ENCODE data around the gene NXN. TPM values are rescaled to one million over a fixed set of nuclear protein-coding genes. Genes with fewer than 3 reads are reported as not detected.

NXN gene
- total RNA-seq, 1 donor from 2014 or later: 67.3 TPM

DNA sequence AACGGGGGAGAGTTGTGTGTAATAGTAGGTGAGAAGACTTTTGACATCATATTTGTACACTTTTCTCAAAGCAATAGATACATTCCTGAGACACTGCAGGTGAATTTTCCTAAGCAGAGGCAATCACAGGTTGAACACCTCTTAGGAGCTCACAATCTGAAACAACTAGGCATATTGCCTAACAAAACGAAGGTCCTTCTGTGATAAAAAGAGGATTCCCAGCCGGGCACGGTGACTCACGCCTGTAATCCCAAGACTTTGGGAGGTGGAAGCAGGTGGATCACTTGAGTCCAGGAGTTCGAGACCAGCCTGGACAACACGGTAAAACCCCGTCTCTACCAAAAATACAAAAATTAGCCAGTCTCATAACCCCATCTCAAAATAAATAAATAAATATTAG, 17.4 kb downstream of the NXN start:
- TF ChIP-seq, protein P1, sequence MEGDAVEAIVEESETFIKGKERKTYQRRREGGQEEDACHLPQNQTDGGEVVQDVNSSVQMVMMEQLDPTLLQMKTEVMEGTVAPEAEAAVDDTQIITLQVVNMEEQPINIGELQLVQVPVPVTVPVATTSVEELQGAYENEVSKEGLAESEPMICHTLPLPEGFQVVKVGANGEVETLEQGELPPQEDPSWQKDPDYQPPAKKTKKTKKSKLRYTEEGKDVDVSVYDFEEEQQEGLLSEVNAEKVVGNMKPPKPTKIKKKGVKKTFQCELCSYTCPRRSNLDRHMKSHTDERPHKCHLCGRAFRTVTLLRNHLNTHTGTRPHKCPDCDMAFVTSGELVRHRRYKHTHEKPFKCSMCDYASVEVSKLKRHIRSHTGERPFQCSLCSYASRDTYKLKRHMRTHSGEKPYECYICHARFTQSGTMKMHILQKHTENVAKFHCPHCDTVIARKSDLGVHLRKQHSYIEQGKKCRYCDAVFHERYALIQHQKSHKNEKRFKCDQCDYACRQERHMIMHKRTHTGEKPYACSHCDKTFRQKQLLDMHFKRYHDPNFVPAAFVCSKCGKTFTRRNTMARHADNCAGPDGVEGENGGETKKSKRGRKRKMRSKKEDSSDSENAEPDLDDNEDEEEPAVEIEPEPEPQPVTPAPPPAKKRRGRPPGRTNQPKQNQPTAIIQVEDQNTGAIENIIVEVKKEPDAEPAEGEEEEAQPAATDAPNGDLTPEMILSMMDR (IDR thresholded peaks at IDR 0.05): no peak
- no peak for DNase-seq (ENCODE audit: low spot score in 2 of 2)
- no peak overlapping the region for H3K27ac ChIP-seq
- no peaks in the 10 kb centered on the region for H3K36me3 ChIP-seq
- H3K4me1 ChIP-seq: no peaks in the 10 kb centered on the region
- H3K27me3 ChIP-seq: no peaks in the 10 kb centered on the region
- no peaks in the 10 kb centered on the region for H3K9me3 ChIP-seq
- no peak overlapping the region for H3K4me3 ChIP-seq
- intact Hi-C loops (cut with DNase I): no loop called here

DNA sequence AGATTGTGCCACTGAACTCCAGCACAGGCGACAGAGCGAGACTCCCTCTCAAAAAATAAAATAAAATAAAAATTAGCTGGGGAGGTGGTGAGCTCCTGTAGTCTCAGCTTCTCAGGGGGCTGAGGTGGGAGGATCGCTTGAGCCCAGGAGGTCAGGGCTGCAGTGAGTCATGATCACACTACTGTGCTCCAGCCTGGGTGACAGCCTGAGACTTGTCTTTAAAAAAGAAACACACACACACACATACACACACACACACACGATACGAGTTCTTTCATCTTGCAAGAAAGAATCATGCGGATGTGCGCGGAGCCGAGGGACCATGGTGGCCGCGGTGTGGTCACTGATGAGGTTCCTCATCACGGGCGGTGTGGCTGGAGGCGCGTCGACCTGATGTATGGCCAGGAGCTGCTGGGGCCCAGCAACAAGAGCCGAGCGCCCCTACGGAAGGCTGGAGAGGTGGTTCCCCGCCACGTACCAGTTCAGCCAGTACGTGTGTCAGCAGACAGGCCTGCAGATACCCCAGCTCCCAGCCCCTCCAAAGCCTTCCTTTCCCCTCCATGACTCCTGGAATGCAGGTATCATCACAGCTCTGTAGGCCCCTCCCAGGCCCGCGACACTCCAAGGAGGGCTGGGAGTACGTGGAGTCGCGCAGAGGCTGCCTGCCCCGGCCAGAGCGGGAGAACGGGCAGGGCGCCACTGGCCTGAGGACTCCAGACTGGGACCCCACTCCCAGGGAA, 20.7 kb downstream of the NXN start:
- TF ChIP-seq, protein P1 (IDR thresholded peaks at IDR 0.05): no peak
- Histone ChIP-seq H3K4me1 (no peaks in the 10 kb centered on the region), H3K4me3 (no peak overlapping the region), H3K27me3 (no peaks in the 10 kb centered on the region), H3K36me3 (no peaks in the 10 kb centered on the region), H3K27ac (no peak overlapping the region), H3K9me3 (no peaks in the 10 kb centered on the region)
- no peak for DNase-seq (ENCODE audit: low spot score in 2 of 2)
- intact Hi-C loops (cut with DNase I): no loop called here

DNA sequence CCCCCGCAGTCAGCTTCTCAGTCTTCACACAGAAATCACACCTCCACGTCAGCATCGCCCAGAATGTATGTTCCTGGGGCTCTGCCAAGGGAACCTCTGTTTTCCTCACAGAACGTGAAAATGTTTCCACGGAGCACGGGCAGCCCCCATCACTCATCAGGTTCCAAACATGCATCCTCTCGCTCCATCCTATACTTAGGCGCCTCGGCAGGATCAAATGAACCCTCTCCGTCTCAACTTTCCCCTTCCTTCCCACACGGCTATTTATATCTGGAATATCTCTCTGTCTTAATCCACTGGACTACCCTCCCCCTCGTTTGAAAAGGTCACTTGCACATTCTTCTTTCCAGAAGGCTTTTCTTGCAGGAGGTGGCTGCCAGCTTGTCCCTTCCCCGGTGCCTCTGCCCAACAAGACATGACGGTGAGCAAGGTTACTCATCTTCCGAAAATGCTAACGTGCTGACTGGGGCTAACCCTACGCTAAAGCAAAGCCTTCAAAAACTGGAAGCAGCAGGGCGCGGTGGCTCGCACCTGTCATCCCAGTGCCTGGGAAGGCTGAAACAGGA, 21.6 kb downstream of the NXN start:
- H3K27me3 ChIP-seq: no peaks in the 10 kb centered on the region
- intact Hi-C loops (cut with DNase I): no loop called here
- no peak overlapping the region for H3K4me3 ChIP-seq
- H3K27ac ChIP-seq: no peak overlapping the region
- DNase-seq (ENCODE audit: low spot score in 2 of 2): no peak
- TF ChIP-seq, protein P1 (IDR thresholded peaks at IDR 0.05): no peak
- H3K36me3 ChIP-seq: no peaks in the 10 kb centered on the region
- no peaks in the 10 kb centered on the region for H3K9me3 ChIP-seq
- no peaks in the 10 kb centered on the region for H3K4me1 ChIP-seq

DNA sequence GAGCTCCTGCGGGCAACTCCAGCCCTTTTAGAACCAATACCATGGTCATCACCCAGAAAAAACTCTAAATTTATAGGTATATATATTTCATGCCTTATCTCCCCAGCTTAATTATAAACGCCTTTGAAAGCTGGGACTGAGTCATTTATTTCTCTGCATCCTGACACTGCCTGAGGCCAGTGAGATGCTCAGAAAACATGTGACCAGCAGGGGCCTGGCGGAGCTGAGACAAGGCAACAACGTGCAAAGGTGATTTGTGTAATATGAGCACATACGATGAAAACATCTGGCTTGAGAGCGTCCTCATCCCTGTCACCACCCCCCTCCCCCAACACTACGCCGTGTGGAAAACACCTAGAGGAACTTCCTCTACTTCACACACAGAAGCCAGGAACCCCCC, 22.7 kb downstream of the NXN start:
- Histone ChIP-seq H3K4me1 (peaks cover under 1% of the 10 kb centered on the region in 2 donors), H3K36me3 (no peaks in the 10 kb centered on the region), H3K27ac (no peak overlapping the region), H3K27me3 (no peaks in the 10 kb centered on the region), H3K4me3 (no peak overlapping the region), H3K9me3 (no peaks in the 10 kb centered on the region)
- TF ChIP-seq, protein P1 (IDR thresholded peaks at IDR 0.05): no peak
- intact Hi-C loops (cut with DNase I): no loop called here
- DNase-seq (ENCODE audit: low spot score in 2 of 2): no peak

DNA sequence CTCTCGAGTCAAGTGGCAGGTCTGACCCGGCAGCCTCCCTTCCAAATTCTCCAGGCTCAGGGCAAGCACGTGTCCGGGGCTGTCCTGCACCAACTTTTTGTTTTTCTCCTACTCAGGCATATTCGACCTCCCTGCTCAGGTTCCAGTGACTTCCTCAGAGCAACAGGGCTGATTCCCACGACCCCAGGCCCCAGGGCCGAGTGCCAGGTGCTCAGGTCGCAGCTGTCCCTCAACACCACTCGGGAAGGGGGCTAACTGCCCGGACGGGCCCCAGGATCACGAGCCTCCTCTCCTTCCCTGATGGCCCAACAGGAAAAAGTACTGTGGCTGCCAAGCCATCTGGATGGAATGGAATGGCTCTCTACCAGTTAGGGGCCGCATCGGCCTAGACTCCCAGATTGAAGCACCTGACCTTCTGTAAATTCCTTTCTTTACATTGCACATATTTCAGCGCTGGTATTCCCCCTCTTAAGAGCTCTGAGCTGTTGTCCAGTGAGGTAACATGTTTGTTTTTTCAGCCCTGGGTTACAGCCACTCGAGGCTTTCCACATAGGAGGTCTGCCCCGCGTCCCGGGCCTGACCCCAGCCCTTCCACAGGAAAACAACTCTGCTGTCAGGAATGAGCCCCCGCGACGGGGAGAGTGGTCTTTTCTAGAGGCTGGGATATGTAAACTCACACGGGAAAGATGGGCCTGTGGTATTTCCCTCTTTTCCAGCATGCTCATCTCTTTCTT, 25.0 kb downstream of the NXN start:
- H3K9me3 ChIP-seq: no peaks in the 10 kb centered on the region
- intact Hi-C loops (cut with DNase I): no loop called here
- TF ChIP-seq, protein P1 (IDR thresholded peaks at IDR 0.05): no peak
- no peak overlapping the region for H3K4me3 ChIP-seq
- peak overlapping the region in 1 of 2 donors; percentile 54 for H3K27ac ChIP-seq
- DNase-seq (ENCODE audit: low spot score in 2 of 2): no peak
- H3K36me3 ChIP-seq: no peaks in the 10 kb centered on the region
- no peaks in the 10 kb centered on the region for H3K27me3 ChIP-seq
- peaks cover 3 to 16% of the 10 kb centered on the region in 2 donors for H3K4me1 ChIP-seq

All from ascending aorta (tissue), 2 donors.